HepG2 (cell line): Measurements from ENCODE around the gene SLC39A3.

Experiments
- ADNP ChIP-seq: sonication (generic); formaldehyde crosslinking; IDR thresholded peaks from 2 replicates; pipeline ENCODE4 v1.4.0; 2020; ENCODE audit warnings: missing genetic modification reagents
- RFX5 ChIP-seq: IDR thresholded peaks from 2 replicates; pipeline ENCODE4 v1.6.1; 2011; ENCODE audit warnings: low read depth, low read length, improper control_type of control experiment
- RXRA ChIP-seq: sonication (generic); formaldehyde crosslinking; IDR thresholded peaks from 2 replicates; pipeline ENCODE4 v1.5.1; 2020; ENCODE audit warnings: missing genetic modification reagents
- SETDB1 ChIP-seq: sonication (generic); formaldehyde crosslinking; IDR thresholded peaks from 2 replicates; pipeline ENCODE4 v1.5.1; 2020; ENCODE audit warnings: missing genetic modification reagents, mild to moderate bottlenecking, borderline replicate concordance
- ZNF335 ChIP-seq: sonication (generic); formaldehyde crosslinking; IDR thresholded peaks from 2 replicates; pipeline ENCODE4 v1.4.0; 2020; ENCODE audit warnings: missing genetic modification reagents
- ZNF549 ChIP-seq: sonication (generic); formaldehyde crosslinking; IDR thresholded peaks from 2 replicates; pipeline ENCODE4 v1.5.0; 2020; ENCODE audit warnings: missing genetic modification reagents

- no peak for TF ChIP-seq RFX5
- no peak for TF ChIP-seq ZNF549 (CRISPR knock-in tag)
- no peak for TF ChIP-seq SETDB1 (CRISPR knock-in tag)
- no peak for TF ChIP-seq RXRA (CRISPR knock-in tag)
- no peak for TF ChIP-seq ADNP (CRISPR knock-in tag)
- no peak for TF ChIP-seq ZNF335
Observed at GRCh38 chr19:2719920-2720776, 19.7 kb downstream of the SLC39A3 start.
